Activated T-cell treated with anti-CD3 and anti-CD28 coated beads for 24 hours (primary cell): ENCODE data around the gene CELF2.

Source experiments
- DNase-seq: peaks from one replicate; pipeline ENCODE4 v3.0.0-alpha.2; 2020; ENCODE audit warnings: low read depth

The CELF2 gene

GRCh38 chr10:11058965-11059364 lies 41.3 kb downstream of the CELF2 start:
- no peak for DNase-seq

GRCh38 chr10:11063856-11064255 lies 46.2 kb downstream of the CELF2 start:
- DNase-seq, result no peak

GRCh38 chr10:11064832-11065231 lies 47.2 kb downstream of the CELF2 start:
- no peak for DNase-seq

DNA sequence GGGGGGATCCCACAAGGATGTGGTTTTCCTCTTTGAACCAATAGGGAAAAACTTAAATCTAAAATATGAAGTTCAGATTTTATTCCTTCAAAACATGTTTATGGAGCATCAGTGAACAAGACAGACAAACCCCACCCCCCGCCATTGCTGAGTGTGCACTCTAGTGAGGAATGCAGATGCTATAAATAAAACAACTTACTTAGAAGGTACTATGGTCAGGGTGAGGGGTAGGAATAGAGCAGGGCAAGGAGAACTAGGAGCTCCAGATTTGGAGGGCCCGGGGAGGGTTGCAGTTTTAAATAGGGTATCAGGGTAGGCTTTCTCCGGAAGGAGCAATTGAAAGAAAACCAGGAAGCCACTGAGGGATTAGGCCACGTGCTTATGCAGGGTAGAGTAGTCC lies 47.9 kb downstream of the CELF2 start:
- DNase-seq, result no peak

DNA sequence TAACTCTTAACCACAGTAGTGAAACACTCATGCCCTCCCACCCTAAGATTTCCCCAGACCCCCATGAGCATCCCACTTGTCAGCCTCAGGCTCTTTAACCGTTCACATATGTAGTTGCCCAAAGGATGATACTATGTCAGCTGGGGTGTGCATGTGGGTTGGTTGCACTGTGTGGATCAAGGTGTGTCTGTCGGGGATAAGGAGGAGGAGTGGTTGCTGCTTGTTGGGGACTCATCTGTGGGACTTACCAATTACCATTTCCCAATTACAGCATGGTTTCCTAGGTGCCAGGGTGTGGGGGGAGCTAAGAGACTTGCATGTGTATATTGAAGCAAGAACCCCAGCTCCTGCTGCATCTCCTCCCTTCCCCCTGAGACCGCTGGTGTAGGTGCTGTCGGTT lies 48.8 kb downstream of the CELF2 start:
- DNase-seq, result no peak

- no peak for DNase-seq
Observed at GRCh38 chr10:11068861-11069633, 51.4 kb downstream of the CELF2 start.

GRCh38 chr10:11073410-11073809 lies 55.7 kb downstream of the CELF2 start:
- no peak for DNase-seq

- no peak for DNase-seq
Observed at GRCh38 chr10:11074536-11075267, 57.0 kb downstream of the CELF2 start.

DNA sequence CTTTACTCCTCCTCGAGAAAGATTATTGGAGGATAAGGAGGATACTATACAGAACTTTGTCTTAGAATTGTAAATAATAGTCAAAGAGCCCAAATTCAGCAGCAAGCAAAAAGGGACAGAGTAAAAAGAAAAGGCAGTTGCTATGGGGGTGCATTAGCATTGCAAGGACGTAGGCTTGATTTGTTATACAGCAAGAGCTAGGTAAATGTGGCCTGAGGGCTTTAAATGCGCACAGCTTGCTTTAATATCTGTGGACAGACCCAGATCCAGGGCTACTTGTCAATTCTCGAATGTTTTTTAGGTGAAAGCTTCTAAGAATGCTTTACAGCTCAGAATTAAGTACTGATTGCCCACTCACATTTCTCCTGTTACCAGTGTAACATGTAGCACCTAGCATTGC lies 58.5 kb downstream of the CELF2 start:
- no peak for DNase-seq

- no peak for DNase-seq
Observed at GRCh38 chr10:11080564-11080984, 62.9 kb downstream of the CELF2 start.

- no peak for DNase-seq
Observed at GRCh38 chr10:11081408-11081807, 63.7 kb downstream of the CELF2 start.

GRCh38 chr10:11082526-11082925 lies 64.9 kb downstream of the CELF2 start:
- DNase-seq, result no peak

DNA sequence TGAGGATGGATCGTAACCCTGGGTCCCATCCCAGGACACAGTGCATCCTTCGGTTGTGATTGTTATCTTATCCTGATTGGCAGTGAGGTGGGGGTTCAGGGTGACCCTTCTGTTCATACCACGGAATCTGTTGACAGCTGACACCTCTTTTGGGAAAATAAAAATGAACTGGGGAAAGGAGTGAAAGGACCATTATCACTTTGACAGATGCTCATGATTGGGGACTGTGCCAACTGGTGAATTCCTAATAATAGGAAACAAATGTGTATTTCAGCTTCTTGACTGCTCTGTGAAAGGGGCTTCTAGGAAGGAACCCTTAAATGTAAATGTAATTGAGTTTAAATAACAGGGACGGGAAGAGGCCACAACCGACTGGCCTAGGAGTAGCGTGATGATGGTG lies 65.4 kb downstream of the CELF2 start:
- DNase-seq, result no peak

DNA sequence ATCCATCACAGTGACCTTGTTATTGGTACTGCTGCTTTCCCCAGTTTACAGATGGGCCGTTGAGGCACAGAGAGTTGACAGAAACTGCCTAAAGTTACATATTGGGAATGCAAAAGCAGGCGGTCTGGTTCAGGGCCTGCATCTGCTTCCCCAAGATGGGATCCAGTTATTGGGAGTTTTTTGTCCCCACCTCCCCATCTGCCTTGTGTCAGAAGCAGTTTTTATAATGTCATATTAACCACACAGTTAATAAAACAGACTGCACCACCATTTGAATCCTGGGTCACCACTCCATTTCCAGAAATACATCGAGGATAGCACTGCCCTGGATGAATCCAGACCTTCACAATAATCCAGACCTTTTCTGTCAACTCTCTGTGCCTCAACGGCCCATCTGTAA lies 67.9 kb downstream of the CELF2 start:
- no peak for DNase-seq

DNA sequence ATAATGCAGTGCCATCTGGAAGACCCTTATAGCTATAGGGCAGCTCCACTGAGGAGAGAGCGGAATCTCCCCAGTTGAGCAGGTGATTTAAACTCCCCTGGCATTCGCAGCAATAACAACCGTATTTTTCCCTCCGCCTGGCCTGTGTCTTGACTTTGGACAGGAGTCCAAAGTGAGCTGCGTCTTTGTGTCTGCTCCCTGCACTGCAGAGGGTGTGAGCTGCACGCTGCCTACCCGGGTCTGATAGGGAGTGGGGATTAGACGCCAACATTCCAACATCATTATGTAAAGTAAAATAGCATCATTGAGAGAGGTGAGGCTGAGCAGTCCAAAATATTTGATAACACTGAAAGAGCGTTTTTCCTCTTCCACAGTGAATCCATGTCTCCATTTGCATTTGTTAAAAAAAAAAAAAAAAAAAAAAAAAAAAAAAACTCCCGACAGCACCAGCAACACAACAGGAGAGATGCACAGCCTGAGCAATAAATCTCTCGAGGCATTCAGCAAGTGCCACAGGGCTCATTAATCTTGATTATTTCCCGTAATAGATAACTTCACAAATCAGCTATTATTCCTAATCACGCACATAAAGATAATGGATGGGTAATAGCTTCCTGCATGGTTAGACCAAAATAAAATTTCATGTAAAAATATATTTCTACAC lies 68.6 kb downstream of the CELF2 start:
- no peak for DNase-seq

DNA sequence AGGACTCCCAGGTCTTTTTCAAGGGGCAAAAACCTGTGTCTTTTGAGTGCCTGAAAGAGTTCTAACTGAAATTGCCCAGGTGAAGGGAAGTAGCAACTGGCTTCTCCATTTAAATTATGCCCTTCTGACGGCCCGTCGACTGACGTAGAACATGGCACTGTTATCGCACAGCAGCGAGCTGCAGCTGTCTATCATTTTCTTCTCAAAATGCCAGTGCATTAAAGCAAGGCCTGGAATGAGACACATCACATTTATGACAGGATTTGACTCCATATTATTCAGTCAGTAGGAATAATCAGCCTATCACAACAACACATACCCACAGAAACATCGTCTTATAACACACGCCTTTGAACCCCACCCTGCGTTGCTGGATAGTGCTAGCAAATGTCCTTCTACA lies 69.7 kb downstream of the CELF2 start:
- DNase-seq, result no peak

- DNase-seq, result no peak
Observed at GRCh38 chr10:11088709-11089108, 71.0 kb downstream of the CELF2 start.

- no peak for DNase-seq
Observed at GRCh38 chr10:11089272-11089671, 71.6 kb downstream of the CELF2 start.

DNA sequence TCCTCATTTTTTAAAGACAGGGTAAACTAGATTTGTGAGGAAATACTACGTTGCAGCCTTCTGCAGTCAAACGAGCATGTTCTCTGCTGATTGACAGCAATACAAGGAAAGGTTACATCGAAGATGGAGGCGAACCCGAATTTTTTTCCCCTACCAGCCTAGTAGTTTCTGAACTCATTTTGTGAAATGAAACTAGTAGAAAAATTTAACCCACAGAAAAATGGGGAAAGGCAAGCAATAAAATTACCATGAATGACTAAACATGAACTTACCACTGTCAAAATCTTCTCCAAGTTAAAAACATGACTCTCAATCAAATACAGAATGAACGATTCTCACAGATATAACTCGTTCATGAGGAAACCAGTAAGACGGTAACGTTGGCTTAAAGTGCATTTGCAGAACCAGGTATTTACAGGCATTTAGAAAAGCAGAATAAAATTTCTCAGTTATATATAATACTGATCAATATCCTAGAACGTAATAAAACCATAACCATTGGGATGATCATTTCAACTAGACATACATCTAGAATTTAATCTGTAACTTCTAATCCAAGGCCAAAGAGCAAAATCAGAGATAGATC lies 73.9 kb downstream of the CELF2 start:
- no peak for DNase-seq

- DNase-seq, result no peak
Observed at GRCh38 chr10:11093771-11094736, 76.4 kb downstream of the CELF2 start.

DNA sequence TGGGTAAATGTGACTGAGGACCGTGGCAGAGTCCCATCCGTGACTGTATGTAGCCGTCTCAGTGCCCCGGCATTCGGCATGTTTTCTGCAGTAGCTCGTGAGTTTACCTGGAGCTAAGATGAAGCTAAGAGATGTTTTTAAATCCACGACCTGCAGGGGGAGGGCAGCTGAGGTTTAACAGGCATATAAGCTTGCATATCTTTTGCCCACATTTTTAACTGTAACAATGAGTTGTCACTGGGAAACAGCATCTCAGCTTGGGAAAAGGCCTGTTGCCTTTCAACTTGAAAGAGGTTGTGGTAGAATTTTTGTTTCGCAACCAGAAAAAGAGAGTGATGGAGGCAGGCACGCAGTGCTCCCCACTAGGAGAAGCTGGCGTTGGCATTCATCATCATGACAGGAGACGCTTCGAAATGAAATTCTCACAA lies 77.7 kb downstream of the CELF2 start:
- no peak for DNase-seq

GRCh38 chr10:11096422-11096821 lies 78.8 kb downstream of the CELF2 start:
- no peak for DNase-seq
